GM12878 (cell line): ENCODE results near the gene MRPS5.

Experiments used
- CBX5 ChIP-seq: sonication (generic); IDR thresholded peaks from 2 replicates; pipeline ENCODE4 v1.6.1; 2016; ENCODE audit warnings: low read depth, moderate library complexity, mild to moderate bottlenecking, inconsistent platforms
- ZSCAN29 ChIP-seq: fragments of 450-650 bp; IDR thresholded peaks from 2 replicates; pipeline ENCODE4 v1.6.1; 2017; ENCODE audit warnings: mild to moderate bottlenecking, moderate library complexity

GRCh38 chr2:95041060-95041823 lies 80.4 kb downstream of the MRPS5 start:
- TF ChIP-seq CBX5 (no peak), ZSCAN29 (no peak)
